Left ventricle myocardium inferior (tissue), 1 donor: Measurements from ENCODE around the gene CCDC159. TPM values are rescaled to one million over a fixed set of nuclear protein-coding genes. Genes with fewer than 3 reads are reported as not detected.
"Not testable (repeated sequence)": the region's sequence is repeated elsewhere in the genome, so short reads cannot be mapped to it uniquely, and the experiment has no call there.

Source experiments
- DNase-seq: peaks from one replicate; pipeline ENCODE4 v3.0.0-alpha.2; 2020
- H3K27ac ChIP-seq: fragments of 200-600 bp; replicated peaks from 2 replicates; pipeline ENCODE4 v1.8.0; 2021
- H3K27me3 ChIP-seq: fragments of 200-600 bp; 2 replicates; pipeline ENCODE4 v1.8.0; 2021; ENCODE audit warnings: low read depth
- H3K36me3 ChIP-seq: fragments of 200-600 bp; 2 replicates; pipeline ENCODE4 v1.8.0; 2021
- H3K4me1 ChIP-seq: fragments of 200-600 bp; 2 replicates; pipeline ENCODE4 v1.8.0; 2021
- H3K4me3 ChIP-seq: fragments of 200-600 bp; 2 replicates; pipeline ENCODE4 v1.8.0; 2021; ENCODE audit warnings: mild to moderate bottlenecking, moderate library complexity
- H3K9me3 ChIP-seq: fragments of 200-600 bp; replicated peaks from 2 replicates; pipeline ENCODE4 v1.8.0; 2021
- CTCF ChIP-seq: fragments of 200-600 bp; IDR thresholded peaks from 2 replicates; pipeline ENCODE4 v1.8.0; 2021; ENCODE audit warnings: antibody characterized with exemption, mild to moderate bottlenecking, borderline replicate concordance
- intact Hi-C: fragments of 100-400 bp; cut with micrococcal nuclease; formaldehyde crosslinking; loops from one replicate; pipeline ENCODE4 v1.11.0; 2022
- total RNA-seq: library from RNA; stranded (reverse); fragmentation: NEBNext Ultra II Directional; extraction: Animal tissue kit (Norgen Biotek cat#: 25700); gene quantifications from one replicate; pipeline ENCODE4 v1.2.1, GENCODE V29; 2021
- donor health status: DM: no; HTN: yes; CAD: no; lungs with severe emphysema.

Gene CCDC159
- total RNA-seq, 1 donor from 2014 or later, result 24.5 TPM

DNA sequence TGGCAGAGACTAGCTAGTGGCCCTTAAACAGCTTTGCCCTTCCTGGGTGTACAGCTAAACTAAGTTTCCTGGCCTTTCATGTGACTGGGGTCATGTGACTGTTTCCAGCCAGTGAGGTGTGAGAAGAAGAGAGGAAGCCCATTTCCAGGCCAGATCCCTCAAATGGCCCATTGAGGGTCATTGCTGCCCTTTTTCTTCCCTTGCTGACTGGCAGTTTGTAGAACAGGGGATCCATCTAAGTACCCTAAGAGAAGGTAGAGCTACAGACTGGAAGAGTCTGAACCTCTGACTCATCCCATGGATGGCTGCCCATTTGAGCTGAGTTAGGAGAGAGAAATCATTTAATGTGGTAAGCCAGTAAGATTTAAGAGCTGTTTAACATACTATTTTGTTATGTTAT is 30.9 kb downstream of the CCDC159 start:
- intact Hi-C loops, result no loop called here
- peak overlapping the region; percentile 97 for H3K27ac ChIP-seq
- H3K4me3 ChIP-seq, result no peak overlapping the region
- no peak for DNase-seq
- H3K4me1 ChIP-seq, result peaks cover 66% of the 10 kb centered on the region
- H3K36me3 ChIP-seq, result no peaks in the 10 kb centered on the region
- no peaks in the 10 kb centered on the region for H3K9me3 ChIP-seq
- no peak for TF ChIP-seq CTCF
- H3K27me3 ChIP-seq, result peaks cover under 1% of the 10 kb centered on the region

GRCh38 chr19:11377756-11378155 is 31.4 kb downstream of the CCDC159 start:
- Histone ChIP-seq H3K27ac (no peak overlapping the region), H3K9me3 (no peaks in the 10 kb centered on the region), H3K4me3 (no peak overlapping the region), H3K27me3 (peaks cover 6% of the 10 kb centered on the region), H3K4me1 (peaks cover 70% of the 10 kb centered on the region), H3K36me3 (no peaks in the 10 kb centered on the region)
- intact Hi-C loops, result no loop called here
- TF ChIP-seq CTCF, result no peak
- DNase-seq, result no peak

- TF ChIP-seq CTCF, result peak; percentile 66
- H3K27ac ChIP-seq, result no peak overlapping the region
- DNase-seq, result peak; percentile 44
- H3K36me3 ChIP-seq, result no peaks in the 10 kb centered on the region
- H3K27me3 ChIP-seq, result peaks cover 13% of the 10 kb centered on the region
- H3K4me3 ChIP-seq, result no peak overlapping the region
- no peaks in the 10 kb centered on the region for H3K9me3 ChIP-seq
- peaks cover 77% of the 10 kb centered on the region for H3K4me1 ChIP-seq
- intact Hi-C loops, result no loop called here
These were observed 32.2 kb downstream of the CCDC159 start for GRCh38 chr19:11378319-11379189.

DNA sequence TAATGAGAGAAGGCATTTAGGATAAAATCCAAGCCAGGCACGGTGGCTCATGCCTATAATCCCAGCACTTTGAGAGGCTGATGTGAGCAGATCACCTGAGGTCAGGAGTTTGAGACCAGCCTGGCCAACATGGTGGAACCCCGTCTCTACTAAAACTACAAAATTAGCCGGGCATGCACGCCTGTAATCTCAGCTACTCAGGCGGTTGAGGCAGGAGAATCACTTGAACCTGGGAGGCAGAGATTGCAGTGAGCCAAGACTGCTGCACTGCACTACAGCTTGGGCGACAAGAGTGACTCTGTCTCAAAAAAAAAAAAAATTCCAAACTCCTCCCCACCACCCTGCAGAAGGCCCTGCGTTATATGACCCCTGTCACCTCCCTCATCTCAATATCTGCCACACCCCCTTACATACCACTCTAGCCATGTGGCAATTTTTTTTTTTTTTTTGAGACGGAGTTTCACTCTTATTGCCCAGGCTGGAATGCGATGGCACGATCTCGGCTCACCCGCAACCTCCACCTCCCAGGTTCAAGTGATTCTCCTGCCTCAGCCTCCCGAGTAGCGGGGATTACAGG is 33.0 kb downstream of the CCDC159 start:
- H3K4me1 ChIP-seq, result peaks cover 77% of the 10 kb centered on the region
- H3K36me3 ChIP-seq, H3K4me3 ChIP-seq, H3K9me3 ChIP-seq, H3K27ac ChIP-seq, intact Hi-C loops, DNase-seq: not testable (repeated sequence)
- H3K27me3 ChIP-seq, result peaks cover 19% of the 10 kb centered on the region

GRCh38 chr19:11379857-11380350 is 33.6 kb downstream of the CCDC159 start:
- no peaks in the 10 kb centered on the region for H3K36me3 ChIP-seq
- peaks cover 79% of the 10 kb centered on the region for H3K4me1 ChIP-seq
- TF ChIP-seq CTCF, result no peak
- DNase-seq, result no peak
- peak overlapping the region; percentile 73 for H3K4me3 ChIP-seq
- peaks cover 19% of the 10 kb centered on the region for H3K27me3 ChIP-seq
- no peaks in the 10 kb centered on the region for H3K9me3 ChIP-seq
- intact Hi-C loops, result no loop called here
- H3K27ac ChIP-seq, result no peak overlapping the region
